Loucy (cell line): Measurements from ENCODE around the gene TEX261.

Experiments used
- H2AFZ ChIP-seq: fragments of 200-600 bp; sonication (generic); 2 replicates; pipeline ENCODE4 v1.6.0; 2016; ENCODE audit warnings: antibody characterized with exemption, mild to moderate bottlenecking, low read length, moderate library complexity
- H3F3A ChIP-seq: fragments of 200-600 bp; 2 replicates; pipeline ENCODE4 v1.6.0; 2016; ENCODE audit warnings: antibody characterized with exemption, low read depth, mild to moderate bottlenecking
- H3K27me3 ChIP-seq: fragments of 200-600 bp; sonication (generic); 2 replicates; pipeline ENCODE4 v1.6.1; 2014; ENCODE audit warnings: low read length, mild to moderate bottlenecking; ENCODE audit not compliant: insufficient read depth, poor library complexity, severe bottlenecking
- H3K36me3 ChIP-seq: fragments of 200-600 bp; sonication (generic); 2 replicates; pipeline ENCODE4 v1.6.1; 2016; ENCODE audit warnings: low read length; ENCODE audit not compliant: insufficient read depth
- H3K4me1 ChIP-seq: fragments of 200-600 bp; sonication (generic); 2 replicates; pipeline ENCODE4 v1.5.1; 2014; ENCODE audit warnings: low read length, mild to moderate bottlenecking; ENCODE audit not compliant: insufficient read depth, poor library complexity, severe bottlenecking
- H3K4me2 ChIP-seq: fragments of 200-600 bp; sonication (generic); 2 replicates; pipeline ENCODE4 v1.6.0; 2014; ENCODE audit warnings: antibody characterized with exemption, low read length, low read depth, mild to moderate bottlenecking; ENCODE audit not compliant: poor library complexity, severe bottlenecking
- H3K4me3 ChIP-seq: fragments of 200-600 bp; sonication (generic); 2 replicates; pipeline ENCODE4 v1.5.1; 2014; ENCODE audit warnings: low read length, mild to moderate bottlenecking, mixed read lengths; ENCODE audit not compliant: poor library complexity, severe bottlenecking
- H3K79me2 ChIP-seq: fragments of 200-600 bp; sonication (generic); 2 replicates; pipeline ENCODE4 v1.6.1; 2014; ENCODE audit warnings: low read length; ENCODE audit not compliant: insufficient read depth
- H3K9ac ChIP-seq: fragments of 200-600 bp; sonication (generic); 2 replicates; pipeline ENCODE4 v1.6.0; 2014; ENCODE audit warnings: mild to moderate bottlenecking, low read depth, low read length, moderate library complexity; ENCODE audit not compliant: poor library complexity, severe bottlenecking
- H3K9me2 ChIP-seq: fragments of 200-600 bp; sonication (generic); replicated peaks from 2 replicates; pipeline ENCODE4 v1.6.1; 2016; ENCODE audit warnings: low read depth, low read length, mixed read lengths
- H3K9me3 ChIP-seq: fragments of 200-600 bp; sonication (generic); 2 replicates; pipeline ENCODE4 v1.6.1; 2014; ENCODE audit warnings: mild to moderate bottlenecking, antibody characterized with exemption, low read length, low read depth; ENCODE audit not compliant: insufficient read depth
- H4K20me1 ChIP-seq: fragments of 200-600 bp; sonication (generic); 2 replicates; pipeline ENCODE4 v1.6.0; 2014; ENCODE audit warnings: antibody characterized with exemption, low read length, mild to moderate bottlenecking; ENCODE audit not compliant: insufficient read depth, poor library complexity, severe bottlenecking
- CTCF ChIP-seq: fragments of 200-600 bp; sonication (generic); conservative IDR thresholded peaks from 2 replicates; pipeline ENCODE4 v1.5.1; 2014; ENCODE audit warnings: mild to moderate bottlenecking, antibody characterized with exemption, low read length
- EZH2phosphoT487 ChIP-seq: fragments of 200-600 bp; IDR thresholded peaks from 2 replicates; pipeline ENCODE4 v1.6.1; 2018; ENCODE audit warnings: antibody characterized with exemption, mild to moderate bottlenecking, moderate library complexity, borderline replicate concordance

TEX261 gene

GRCh38 chr2:70982971-70983370 is 11.7 kb downstream of the TEX261 start:
- Histone ChIP-seq H3K9me2 (no peaks in the 10 kb centered on the region), H2AFZ (no peak overlapping the region), H3F3A (no peaks in the 10 kb centered on the region), H4K20me1 (no peaks in the 10 kb centered on the region), H3K36me3 (peaks cover 23% of the 10 kb centered on the region), H3K4me2 (no peak overlapping the region), H3K9me3 (no peaks in the 10 kb centered on the region), H3K79me2 (no peaks in the 10 kb centered on the region), H3K9ac (no peak overlapping the region), H3K4me3 (no peak overlapping the region), H3K27me3 (no peaks in the 10 kb centered on the region), H3K4me1 (no peaks in the 10 kb centered on the region)
- TF ChIP-seq EZH2phosphoT487: no peak
- no peak for TF ChIP-seq CTCF

DNA sequence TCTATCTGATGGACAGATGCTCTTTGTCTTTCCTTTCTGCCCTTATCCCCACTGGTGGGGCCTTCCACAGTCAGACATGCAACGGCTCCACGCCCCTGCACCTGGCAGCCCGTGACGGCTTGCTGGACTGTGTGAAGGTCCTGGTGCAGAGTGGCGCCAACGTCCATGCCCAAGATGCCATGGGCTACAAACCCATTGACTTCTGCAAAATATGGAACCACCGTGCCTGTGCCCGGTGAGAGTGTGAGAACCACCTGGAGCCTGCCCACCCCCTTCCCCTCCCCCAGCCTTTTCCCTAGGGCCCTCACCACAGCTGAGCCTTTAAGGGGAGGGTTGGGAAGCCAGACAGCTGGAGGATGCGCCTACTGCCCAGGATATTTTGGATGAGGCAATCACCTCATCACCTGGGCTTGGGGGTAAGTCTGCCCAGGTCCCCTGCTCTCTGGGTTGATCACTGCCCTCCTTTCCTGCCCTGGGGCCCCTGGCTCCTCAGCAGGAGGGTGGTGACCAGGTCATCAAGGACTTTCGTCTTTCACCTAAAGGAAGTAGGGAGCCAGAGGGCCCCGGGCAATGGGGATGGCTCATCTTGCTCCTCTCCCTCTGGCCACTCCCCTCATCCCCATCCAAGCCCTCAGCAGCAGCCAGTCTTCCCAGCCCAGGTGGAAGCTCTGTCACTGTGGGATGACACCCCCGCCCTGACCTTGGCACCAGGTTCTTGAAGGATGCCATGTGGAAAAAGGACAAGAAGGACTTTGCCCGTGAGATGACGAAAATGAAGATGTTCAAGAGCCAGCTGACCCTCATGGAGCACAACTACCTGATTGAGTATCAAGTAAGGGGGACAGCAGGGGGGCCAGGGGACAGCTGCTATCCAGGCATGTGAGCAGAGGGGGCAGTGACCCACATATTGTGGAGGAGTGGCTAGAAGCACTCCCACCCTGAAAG is 12.5 kb downstream of the TEX261 start:
- Histone ChIP-seq H3K4me1 (no peaks in the 10 kb centered on the region), H3K36me3 (peaks cover 16% of the 10 kb centered on the region; the same call in 1 of the 2 replicates), H3K4me3 (no peak overlapping the region), H3K79me2 (no peaks in the 10 kb centered on the region), H3K9me3 (no peaks in the 10 kb centered on the region), H4K20me1 (no peaks in the 10 kb centered on the region), H3K4me2 (no peak overlapping the region), H3K27me3 (no peaks in the 10 kb centered on the region), H3F3A (no peaks in the 10 kb centered on the region), H3K9me2 (no peaks in the 10 kb centered on the region), H3K9ac (no peak overlapping the region), H2AFZ (no peak overlapping the region)
- TF ChIP-seq EZH2phosphoT487: no peak
- TF ChIP-seq CTCF: no peak

DNA sequence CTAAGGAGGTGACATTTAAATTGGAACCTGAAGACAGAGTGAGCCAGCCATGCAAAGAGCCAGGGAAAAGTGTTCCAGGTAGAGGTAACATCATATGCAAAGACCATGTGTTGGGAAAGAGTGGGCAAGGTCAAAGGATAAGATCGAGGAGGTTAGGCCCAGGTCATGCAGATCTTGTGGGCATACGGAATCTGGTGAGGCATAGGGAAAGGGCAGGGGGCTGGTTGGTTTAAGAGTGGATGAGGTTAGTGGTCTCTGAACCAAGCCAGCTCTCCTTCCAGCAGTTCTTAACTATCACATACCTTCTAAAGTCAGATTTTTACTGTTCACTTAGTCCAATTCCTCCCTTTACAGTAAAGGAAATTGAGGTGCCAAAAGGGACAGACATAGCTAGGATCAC is 13.3 kb downstream of the TEX261 start:
- H3K9me2 ChIP-seq: no peaks in the 10 kb centered on the region
- H3K9ac ChIP-seq: no peak overlapping the region
- no peak overlapping the region for H2AFZ ChIP-seq
- H3K4me3 ChIP-seq: no peak overlapping the region
- H3K4me2 ChIP-seq: no peak overlapping the region
- H3F3A ChIP-seq: no peaks in the 10 kb centered on the region
- H3K9me3 ChIP-seq: no peaks in the 10 kb centered on the region
- H3K27me3 ChIP-seq: no peaks in the 10 kb centered on the region
- H3K36me3 ChIP-seq: peaks cover 8% of the 10 kb centered on the region; the same call in 1 of the 2 replicates
- peaks cover 3% of the 10 kb centered on the region for H3K4me1 ChIP-seq
- H4K20me1 ChIP-seq: no peaks in the 10 kb centered on the region
- TF ChIP-seq EZH2phosphoT487: no peak
- no peaks in the 10 kb centered on the region for H3K79me2 ChIP-seq
